GM12873 (cell line): ENCODE measurements around the gene MMRN2.

ENCODE experiments used
- CTCF ChIP-seq: IDR thresholded peaks from 2 replicates; pipeline ENCODE4 v1.5.1; 2012; ENCODE audit warnings: low read depth, mild to moderate bottlenecking, moderate library complexity, low read length, control low read depth; ENCODE audit not compliant: insufficient read depth; ENCODE audit errors: missing control alignments

Gene MMRN2

GRCh38 chr10:86942441-86943315, 14.7 kb downstream of the MMRN2 start:
- no peak for TF ChIP-seq CTCF

- no peak for TF ChIP-seq CTCF
Measured at GRCh38 chr10:86941991-86942421, 15.4 kb downstream of the MMRN2 start.

GRCh38 chr10:86941426-86941825, 16.0 kb downstream of the MMRN2 start:
- TF ChIP-seq CTCF: no peak

- TF ChIP-seq CTCF: no peak
Measured at GRCh38 chr10:86940677-86941076, 16.7 kb downstream of the MMRN2 start.

GRCh38 chr10:86938260-86938659, 19.2 kb downstream of the MMRN2 start:
- TF ChIP-seq CTCF: no peak

GRCh38 chr10:86937502-86938154, 19.8 kb downstream of the MMRN2 start:
- TF ChIP-seq CTCF: no peak
